Measurements from ENCODE around the gene BMPR1A. TPM values are rescaled to one million over a fixed set of nuclear protein-coding genes. Genes with fewer than 3 reads are reported as not detected.

The BMPR1A gene
- total and polyA plus RNA-seq, 8 donors = 5.8 to 104 (median 19.9) TPM

DNA sequence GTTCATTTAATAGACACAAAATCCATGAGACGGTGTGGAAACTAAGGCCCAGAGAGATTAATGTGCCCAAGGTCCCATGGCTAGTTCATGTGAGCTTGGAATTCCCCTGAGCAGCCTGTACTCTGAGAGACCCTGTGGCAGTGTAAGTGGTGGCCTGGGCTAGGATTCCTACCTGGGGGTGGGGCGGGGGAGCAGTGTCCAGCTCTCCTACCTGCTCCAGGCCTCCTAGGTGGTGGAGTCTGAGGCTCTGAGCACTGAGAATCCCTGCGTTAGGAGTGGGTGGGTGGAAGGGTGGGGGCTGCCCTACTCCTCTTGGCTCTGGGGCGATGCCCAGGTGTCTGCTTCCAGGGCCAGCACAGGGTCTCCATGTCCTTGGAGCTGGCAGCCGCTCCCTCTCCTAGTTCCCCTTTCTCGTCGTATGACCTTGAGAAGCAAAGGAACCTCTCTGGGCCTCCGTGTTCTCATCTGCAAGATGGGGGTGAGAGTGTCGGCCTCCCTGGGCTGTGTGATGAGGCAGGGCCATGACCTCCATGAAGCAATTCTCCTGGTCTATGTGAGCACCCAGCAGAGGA is 204.5 kb downstream of the BMPR1A start:
- intact Hi-C loops (cut with DNase I; ENCODE audit: low total_unique reads) = no loop called here
- H3K27ac ChIP-seq = no peak overlapping the region
- H3K4me1 ChIP-seq = peaks cover 9 to 36% (median 32%) of the 10 kb centered on the region in 4 donors
- WGBS, 5 donors = 81 to 87% (median 85%) methylated on average over 7 to 9 of the region's 9 CpGs
- H3K4me3 ChIP-seq = no peak overlapping the region
- H3K27me3 ChIP-seq = no peaks in the 10 kb centered on the region
- DNase-seq = no peak
- H3K36me3 ChIP-seq = no peaks in the 10 kb centered on the region
- H3K9me3 ChIP-seq = no peaks in the 10 kb centered on the region
- TF ChIP-seq POLR2A (IDR thresholded peaks at IDR 0.05) = no peak
- no peak for TF ChIP-seq EP300 (IDR thresholded peaks at IDR 0.05)
- TF ChIP-seq, protein P1, sequence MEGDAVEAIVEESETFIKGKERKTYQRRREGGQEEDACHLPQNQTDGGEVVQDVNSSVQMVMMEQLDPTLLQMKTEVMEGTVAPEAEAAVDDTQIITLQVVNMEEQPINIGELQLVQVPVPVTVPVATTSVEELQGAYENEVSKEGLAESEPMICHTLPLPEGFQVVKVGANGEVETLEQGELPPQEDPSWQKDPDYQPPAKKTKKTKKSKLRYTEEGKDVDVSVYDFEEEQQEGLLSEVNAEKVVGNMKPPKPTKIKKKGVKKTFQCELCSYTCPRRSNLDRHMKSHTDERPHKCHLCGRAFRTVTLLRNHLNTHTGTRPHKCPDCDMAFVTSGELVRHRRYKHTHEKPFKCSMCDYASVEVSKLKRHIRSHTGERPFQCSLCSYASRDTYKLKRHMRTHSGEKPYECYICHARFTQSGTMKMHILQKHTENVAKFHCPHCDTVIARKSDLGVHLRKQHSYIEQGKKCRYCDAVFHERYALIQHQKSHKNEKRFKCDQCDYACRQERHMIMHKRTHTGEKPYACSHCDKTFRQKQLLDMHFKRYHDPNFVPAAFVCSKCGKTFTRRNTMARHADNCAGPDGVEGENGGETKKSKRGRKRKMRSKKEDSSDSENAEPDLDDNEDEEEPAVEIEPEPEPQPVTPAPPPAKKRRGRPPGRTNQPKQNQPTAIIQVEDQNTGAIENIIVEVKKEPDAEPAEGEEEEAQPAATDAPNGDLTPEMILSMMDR (IDR thresholded peaks at IDR 0.05) = no peak
- TF ChIP-seq POLR2AphosphoS5 (IDR thresholded peaks at IDR 0.05) = no peak

DNA sequence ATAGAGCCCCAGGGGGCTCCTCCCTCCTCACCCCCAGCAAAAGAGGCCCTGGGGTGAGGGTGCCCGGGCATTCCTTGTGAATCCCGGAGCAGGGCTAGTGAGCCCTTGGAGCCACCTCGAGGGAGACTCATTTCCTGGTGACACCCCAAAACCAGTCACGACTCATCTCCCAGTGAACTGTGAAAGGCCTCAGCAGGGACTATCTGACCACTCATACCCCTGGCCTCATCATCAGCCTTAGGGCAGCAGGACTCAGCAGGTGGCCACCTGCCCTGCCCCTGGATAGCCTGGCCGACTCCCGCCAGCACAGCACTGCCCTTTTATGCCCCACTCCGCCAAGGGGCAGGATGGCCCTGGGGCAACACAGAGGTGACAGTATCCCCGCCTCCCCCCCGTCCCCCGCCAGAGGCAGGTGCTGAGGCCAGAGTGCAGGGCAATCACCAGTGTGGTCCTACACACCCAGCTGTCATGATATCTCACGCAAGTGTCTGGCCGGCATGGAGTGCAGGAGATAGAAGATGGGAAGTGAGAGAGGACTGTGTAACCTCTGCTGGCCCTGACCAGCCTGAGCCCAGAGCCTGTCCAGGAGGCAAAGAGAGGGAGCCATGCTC is 205.2 kb downstream of the BMPR1A start:
- Histone ChIP-seq H3K4me1 (peaks cover 14 to 41% (median 38%) of the 10 kb centered on the region in 4 donors), H3K27ac (no peak overlapping the region), H3K36me3 (no peaks in the 10 kb centered on the region), H3K4me3 (no peak overlapping the region), H3K27me3 (no peaks in the 10 kb centered on the region), H3K9me3 (no peaks in the 10 kb centered on the region)
- 82 to 93% (median 91%) methylated on average over 11 to 12 of the region's 12 CpGs for WGBS, 5 donors
- intact Hi-C loops (cut with DNase I; ENCODE audit: low total_unique reads) = no loop called here
- DNase-seq = peak in 1 of 2 donors; percentile 10
- no peak for TF ChIP-seq EP300 (IDR thresholded peaks at IDR 0.05)
- TF ChIP-seq, protein P1 (IDR thresholded peaks at IDR 0.05) = no peak
- no peak for TF ChIP-seq POLR2AphosphoS5 (IDR thresholded peaks at IDR 0.05)

DNA sequence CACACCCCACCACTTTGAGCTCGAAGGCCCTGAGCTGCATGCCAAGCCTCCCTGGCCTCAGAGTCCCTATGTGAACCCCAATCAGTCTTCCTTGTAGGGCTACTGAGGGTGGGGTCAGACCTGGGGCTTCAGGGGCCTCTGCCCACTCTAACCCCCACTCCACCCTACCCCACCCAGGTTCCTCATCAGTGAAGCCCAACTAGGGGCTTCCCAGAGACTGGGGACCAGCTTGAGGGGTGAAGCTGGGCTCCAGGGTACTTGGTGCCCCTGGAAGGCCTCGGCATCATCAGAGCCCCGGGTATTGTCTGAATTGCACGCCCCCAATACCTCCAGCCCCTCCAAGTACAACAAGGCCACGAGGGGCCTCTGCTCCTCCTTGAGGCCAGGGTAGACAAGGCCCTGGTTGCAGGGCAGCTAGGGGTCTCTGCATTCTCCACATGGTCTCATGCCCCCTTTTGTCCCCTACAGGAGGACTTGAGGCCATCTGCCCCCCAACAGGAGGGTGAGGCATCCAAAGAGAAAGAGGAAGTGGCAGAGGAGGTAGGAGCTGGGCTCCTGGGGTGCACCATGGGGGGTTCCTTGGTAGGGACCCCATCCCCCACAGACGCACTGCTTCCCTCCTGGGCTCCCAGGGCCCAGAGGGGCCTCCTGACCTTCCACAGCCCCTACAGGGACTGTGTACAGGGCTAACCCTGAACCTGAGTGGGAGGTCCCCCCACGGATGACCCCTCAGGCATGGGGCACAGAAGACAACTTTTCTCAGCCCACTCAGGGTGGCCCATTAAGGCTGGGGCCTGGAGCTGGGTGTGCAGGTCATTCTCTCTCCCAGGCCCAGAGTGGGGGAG is 205.9 kb downstream of the BMPR1A start:
- Histone ChIP-seq H3K27me3 (no peaks in the 10 kb centered on the region), H3K4me1 (peaks cover 19 to 49% (median 45%) of the 10 kb centered on the region in 4 donors), H3K4me3 (no peak overlapping the region), H3K27ac (no peak overlapping the region), H3K9me3 (no peaks in the 10 kb centered on the region), H3K36me3 (no peaks in the 10 kb centered on the region)
- DNase-seq = peak in 1 of 2 donors; percentile 21
- no peak for TF ChIP-seq POLR2A (IDR thresholded peaks at IDR 0.05)
- no peak for TF ChIP-seq POLR2AphosphoS5 (IDR thresholded peaks at IDR 0.05)
- TF ChIP-seq, protein P1 (IDR thresholded peaks at IDR 0.05) = no peak
- TF ChIP-seq EP300 (IDR thresholded peaks at IDR 0.05) = no peak
- intact Hi-C loops (cut with DNase I; ENCODE audit: low total_unique reads) = no loop called here
- 77 to 93% (median 92%) methylated on average over 4 to 7 of the region's 7 CpGs for WGBS, 5 donors

DNA sequence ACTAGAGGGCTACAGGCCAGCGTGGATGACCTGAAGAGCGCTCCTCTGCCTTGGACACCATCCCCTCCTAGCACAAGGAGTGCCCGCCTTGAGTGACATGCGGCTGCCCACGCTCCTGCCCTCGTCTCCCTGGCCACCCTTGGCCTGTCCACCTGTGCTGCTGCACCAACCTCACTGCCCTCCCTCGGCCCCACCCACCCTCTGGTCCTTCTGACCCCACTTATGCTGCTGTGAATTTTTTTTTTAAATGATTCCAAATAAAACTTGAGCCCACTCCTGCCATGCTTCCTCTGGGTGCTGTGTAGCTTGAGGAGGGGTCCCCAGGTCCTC is 206.5 kb downstream of the BMPR1A start:
- no peak for TF ChIP-seq EP300 (IDR thresholded peaks at IDR 0.05)
- TF ChIP-seq, protein P1 (IDR thresholded peaks at IDR 0.05) = no peak
- no peak for TF ChIP-seq POLR2A (IDR thresholded peaks at IDR 0.05)
- TF ChIP-seq POLR2AphosphoS5 (IDR thresholded peaks at IDR 0.05) = no peak
- DNase-seq = no peak
- no peak overlapping the region for H3K27ac ChIP-seq
- H3K27me3 ChIP-seq = no peaks in the 10 kb centered on the region
- peaks cover 25 to 53% (median 49%) of the 10 kb centered on the region in 4 donors for H3K4me1 ChIP-seq
- H3K4me3 ChIP-seq = no peak overlapping the region
- H3K9me3 ChIP-seq = no peaks in the 10 kb centered on the region
- no peaks in the 10 kb centered on the region for H3K36me3 ChIP-seq
- intact Hi-C loops (cut with DNase I; ENCODE audit: low total_unique reads) = no loop called here
- 85 to 95% (median 90%) methylated on average over 5 to 7 of the region's 7 CpGs for WGBS, 5 donors
